Dermis microvascular lymphatic vessel endothelial cell (primary cell): ENCODE results near the gene DBP. TPM values are rescaled to one million over a fixed set of nuclear protein-coding genes. Genes with fewer than 3 reads are reported as not detected.
A peak's percentile ranks its signal among the peaks of the same experiment; 100 is the strongest.

ENCODE experiments used
- DNase-seq, 2 donors: peaks; one replicate each; pipeline versions ENCODE4 v3.0.0 to v3.0.0-alpha.2; 2010; ENCODE audit warnings: low read depth in 2 of 2
- total RNA-seq: library from RNA; depleted of rRNA; stranded (reverse); fragments of >200 nt; gene quantifications from 2 replicates; pipeline ENCODE4 v1.2.1, GENCODE V29; 2014

DBP gene
- total RNA-seq, 1 donor from 2014 or later = 1.4 TPM

GRCh38 chr19:48613024-48613851, 23.9 kb downstream of the DBP start:
- no peak for DNase-seq

- DNase-seq = no peak
Observed at GRCh38 chr19:48611872-48612271, 25.3 kb downstream of the DBP start.

- no peak for DNase-seq
Observed at GRCh38 chr19:48609571-48610108, 27.5 kb downstream of the DBP start.

GRCh38 chr19:48608798-48609263, 28.3 kb downstream of the DBP start:
- peak in 1 of 2 donors; percentile 42 for DNase-seq

- no peak for DNase-seq
Observed at GRCh38 chr19:48607359-48607755, 29.8 kb downstream of the DBP start.

- DNase-seq = no peak
Observed at GRCh38 chr19:48606463-48607358, 30.5 kb downstream of the DBP start, which contains the start of gene SPACA4. SPACA4 (plus strand) TSS chr19:48606742; CDS start chr19:48606979, 237 bp downstream.

GRCh38 chr19:48603850-48604249, 33.3 kb downstream of the DBP start:
- no peak for DNase-seq

GRCh38 chr19:48603449-48603848, 33.7 kb downstream of the DBP start:
- no peak for DNase-seq

- DNase-seq = no peak
Observed at GRCh38 chr19:48603001-48603400, 34.2 kb downstream of the DBP start.

GRCh38 chr19:48600679-48601417, 36.3 kb downstream of the DBP start:
- DNase-seq = no peak

GRCh38 chr19:48598996-48599700, 38.0 kb downstream of the DBP start:
- DNase-seq = no peak

GRCh38 chr19:48596679-48597465, 40.3 kb downstream of the DBP start:
- DNase-seq = peak in 1 of 2 donors; percentile 36

- no peak for DNase-seq
Observed at GRCh38 chr19:48596237-48596636, 40.9 kb downstream of the DBP start.

- DNase-seq = no peak
Observed at GRCh38 chr19:48595833-48596232, 41.3 kb downstream of the DBP start.

GRCh38 chr19:48595171-48595570, 42.0 kb downstream of the DBP start:
- no peak for DNase-seq

- DNase-seq = no peak
Observed at GRCh38 chr19:48591021-48591420, 46.2 kb downstream of the DBP start.

- DNase-seq = peak; percentile 59 to 81
Observed at GRCh38 chr19:48588670-48589401, 48.3 kb downstream of the DBP start.

GRCh38 chr19:48587387-48587786, 49.8 kb downstream of the DBP start:
- no peak for DNase-seq

GRCh38 chr19:48582168-48582567, 55.0 kb downstream of the DBP start:
- DNase-seq = no peak
